Spleen (tissue), 11 donors: ENCODE data around the gene AGPAT2. TPM values are rescaled to one million over a fixed set of nuclear protein-coding genes. Genes with fewer than 3 reads are reported as not detected.

Source experiments
- DNase-seq: peaks from one replicate; pipeline ENCODE4 v3.0.0-alpha.2; 2020
- H3K27ac ChIP-seq, 8 donors: fragments of 200-600 bp; sonication (generic) in 7 of 8; 1 replicate in 4 of 8; 2 replicates in 4 of 8; pipeline versions ENCODE4 v1.5.0 to v1.8.0; 2016 to 2021; ENCODE audit warnings: inconsistent platforms in 4 of 8, mild to moderate bottlenecking in 4 of 8, moderate library complexity in 1 of 8
- H3K27me3 ChIP-seq, 7 donors: fragments of 200-600 bp; sonication (generic) in 6 of 7; replicated peaks in 1 of 7; 1 replicate in 4 of 7; 2 replicates in 3 of 7; pipeline versions ENCODE4 v1.5.0 to v1.8.0; 2016 to 2021; ENCODE audit warnings: inconsistent platforms in 3 of 7, mild to moderate bottlenecking in 1 of 7
- H3K36me3 ChIP-seq, 6 donors: fragments of 200-600 bp; sonication (generic) in 5 of 6; 1 replicate in 4 of 6; 2 replicates in 2 of 6; pipeline versions ENCODE4 v1.5.0 to v1.8.0; 2016 to 2021; ENCODE audit warnings: inconsistent platforms in 2 of 6
- H3K4me1 ChIP-seq, 6 donors: fragments of 200-600 bp; sonication (generic) in 5 of 6; 1 replicate in 3 of 6; 2 replicates in 3 of 6; pipeline versions ENCODE4 v1.5.0 to v1.8.0; 2016 to 2021; ENCODE audit warnings: inconsistent platforms in 3 of 6
- H3K4me3 ChIP-seq, 8 donors: fragments of 200-600 bp; sonication (generic) in 7 of 8; 1 replicate in 4 of 8; 2 replicates in 4 of 8; pipeline versions ENCODE4 v1.5.0 to v1.8.0; 2016 to 2021; ENCODE audit warnings: inconsistent platforms in 4 of 8, mild to moderate bottlenecking in 4 of 8, moderate library complexity in 2 of 8
- H3K9me3 ChIP-seq, 8 donors: fragments of 200-600 bp; sonication (generic) in 7 of 8; 1 replicate in 4 of 8; 2 replicates in 4 of 8; pipeline versions ENCODE4 v1.5.0 to v1.8.0; 2016 to 2021; ENCODE audit warnings: inconsistent platforms in 4 of 8
- CTCF ChIP-seq, 11 experiments: fragments of 200-600 bp in 7 of 11; fragments of 450-650 bp in 4 of 11; sonication (generic) in 4 of 11; IDR thresholded peaks in 8 of 11; conservative IDR thresholded peaks in 3 of 11; 1 replicate in 7 of 11; 2 replicates in 4 of 11; pipeline versions ENCODE4 v1.4.0 to v1.8.0; 2016 to 2021; ENCODE audit warnings: antibody characterized with exemption in 11 of 11, inconsistent platforms in 4 of 11, mild to moderate bottlenecking in 1 of 11
- POLR2A ChIP-seq, 3 donors: fragments of 450-650 bp; IDR thresholded peaks; one replicate each; pipeline ENCODE4 v1.5.1; 2017; ENCODE audit warnings: antibody characterized with exemption in 3 of 3, mild to moderate bottlenecking in 1 of 3
- POLR2AphosphoS5 ChIP-seq, 3 donors: sonication (generic); formaldehyde crosslinking; IDR thresholded peaks; one replicate each; pipeline ENCODE4 v1.5.1; 2017; ENCODE audit warnings: antibody characterized with exemption in 3 of 3
- WGBS, 5 donors: extraction: QIAGEN DNeasy Blood & Tissue Kit in 3 of 5; methylation state at CpG; one replicate each; pipeline versions ENCODE4 v1.1.5 to v1.1.7; 2013 to 2018; 5-methylcytosine and 5-hydroxymethylcytosine counted together
- intact Hi-C: fragments of 100-400 bp; cut with DNase I; formaldehyde crosslinking; loops from one replicate; pipeline ENCODE4 v1.15.0; 2023; ENCODE audit warnings: low total_unique reads
- polyA plus RNA-seq, 3 donors: library from polyadenylated mRNA; stranded (reverse); fragments of 200-250 nt; gene quantifications; one replicate each; pipeline ENCODE4 v1.2.1, GENCODE V29; 2013
- total RNA-seq, 7 donors: library from RNA; depleted of rRNA in 3 of 7; stranded (reverse); fragments of >200 nt in 3 of 7; fragmentation: NEBNext Ultra II Directional in 4 of 7; extraction: Animal tissue kit (Norgen Biotek cat#: 25700) in 4 of 7; gene quantifications; one replicate each; pipeline versions ENCODE4 v1.1.0 to v1.2.1, GENCODE V29; 2016 to 2021
- donor health status: healthy with polysubstance abuse.
- donor health status: DM: no; HTN: no; CAD: no; lungs with moderate emphysema.
- donor health status: DM: no; HTN: no; CAD: no.
- donor health status: Bipolar disorder and iron deficiency.
- donor health status: healthy.
- donor health status: DM: no; HTN: no; CAD: no.
- donor health status: DM: yes; HTN: yes; CAD: no.

AGPAT2 gene
- total and polyA plus RNA-seq, 10 donors, result 26.9 to 47.7 (median 38.3) TPM

- Histone ChIP-seq H3K9me3 (no peaks in the 10 kb centered on the region), H3K27me3 (peaks cover 0 to 38% (median 8%) of the 10 kb centered on the region in 7 donors), H3K4me3 (no peak overlapping the region), H3K4me1 (peaks cover 0 to 58% (median 32%) of the 10 kb centered on the region in 6 donors), H3K27ac (no peak overlapping the region), H3K36me3 (no peaks in the 10 kb centered on the region)
- DNase-seq, result no peak
- intact Hi-C loops, result no loop called here
- WGBS, 5 donors, result 62 to 81% (median 70%) methylated on average over 12 to 15 of the region's 15 CpGs
- no peak for TF ChIP-seq POLR2A (IDR thresholded peaks at IDR 0.05)
- TF ChIP-seq POLR2AphosphoS5 (IDR thresholded peaks at IDR 0.05), result no peak
- no peak for TF ChIP-seq CTCF (IDR thresholded peaks at IDR 0.05 in 8 of 11, conservative IDR thresholded peaks at IDR 0.05 in 3 of 11)
Measured at GRCh38 chr9:136693490-136694162, 6.4 kb upstream of the AGPAT2 start.

GRCh38 chr9:136693135-136693489 is 5.9 kb upstream of the AGPAT2 start:
- Histone ChIP-seq H3K4me1 (peaks cover 3 to 58% (median 36%) of the 10 kb centered on the region in 6 donors), H3K27me3 (peaks cover 0 to 38% (median 8%) of the 10 kb centered on the region in 7 donors), H3K9me3 (no peaks in the 10 kb centered on the region), H3K27ac (no peak overlapping the region), H3K4me3 (no peak overlapping the region), H3K36me3 (no peaks in the 10 kb centered on the region)
- TF ChIP-seq POLR2A (IDR thresholded peaks at IDR 0.05), result no peak
- no peak for TF ChIP-seq POLR2AphosphoS5 (IDR thresholded peaks at IDR 0.05)
- TF ChIP-seq CTCF (IDR thresholded peaks at IDR 0.05 in 8 of 11, conservative IDR thresholded peaks at IDR 0.05 in 3 of 11), result no peak
- intact Hi-C loops, result no loop called here
- DNase-seq, result no peak
- 81 to 89% (median 87%) methylated on average over 14 of the region's 14 CpGs for WGBS, 5 donors

GRCh38 chr9:136692185-136693134 is 5.2 kb upstream of the AGPAT2 start:
- H3K4me1 ChIP-seq, result peaks cover 7 to 58% (median 36%) of the 10 kb centered on the region in 6 donors
- no peak overlapping the region for H3K27ac ChIP-seq
- 88 to 92% (median 90%) methylated on average over 32 to 46 of the region's 46 CpGs for WGBS, 5 donors
- H3K9me3 ChIP-seq, result no peaks in the 10 kb centered on the region
- H3K36me3 ChIP-seq, result no peaks in the 10 kb centered on the region
- H3K27me3 ChIP-seq, result peaks cover 0 to 33% (median 4%) of the 10 kb centered on the region in 7 donors
- TF ChIP-seq POLR2A (IDR thresholded peaks at IDR 0.05), result no peak
- H3K4me3 ChIP-seq, result no peak overlapping the region
- intact Hi-C loops, result no loop called here
- DNase-seq, result no peak

GRCh38 chr9:136691316-136692184 is 4.3 kb upstream of the AGPAT2 start:
- Histone ChIP-seq H3K27me3 (peaks cover 0 to 28% (median 0%) of the 10 kb centered on the region in 7 donors), H3K9me3 (no peaks in the 10 kb centered on the region), H3K4me3 (no peak overlapping the region), H3K36me3 (no peaks in the 10 kb centered on the region), H3K27ac (no peak overlapping the region), H3K4me1 (peaks cover 7 to 57% (median 35%) of the 10 kb centered on the region in 6 donors)
- TF ChIP-seq CTCF (IDR thresholded peaks at IDR 0.05 in 8 of 11, conservative IDR thresholded peaks at IDR 0.05 in 3 of 11) (no peak), POLR2A (IDR thresholded peaks at IDR 0.05) (no peak), POLR2AphosphoS5 (IDR thresholded peaks at IDR 0.05) (no peak)
- WGBS, 5 donors, result 88 to 94% (median 91%) methylated on average over 15 to 29 of the region's 29 CpGs
- intact Hi-C loops, result no loop called here
- no peak for DNase-seq
